ENCODE measurements around the gene NFE2.

DNA sequence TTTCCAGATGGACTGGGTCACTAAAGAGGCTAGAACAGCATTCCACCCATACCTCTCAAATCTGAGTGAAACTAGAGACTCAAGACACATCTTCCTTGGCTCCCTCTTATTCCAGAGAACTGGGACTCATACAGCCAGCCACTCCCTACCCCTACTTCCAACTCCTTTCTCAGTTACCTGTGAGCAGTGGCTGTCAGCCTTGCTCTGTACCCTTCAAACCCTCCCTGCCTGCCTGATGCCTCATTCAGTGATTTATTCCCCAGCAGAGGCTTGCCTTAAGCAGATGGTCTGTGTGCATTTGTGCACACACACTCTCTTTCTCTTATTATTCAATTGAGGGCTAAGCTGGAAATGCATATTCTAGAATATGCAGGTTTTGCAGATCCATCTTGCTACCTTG, 48.9 kb upstream of the NFE2 start:
- TF ChIP-seq, protein P1, sequence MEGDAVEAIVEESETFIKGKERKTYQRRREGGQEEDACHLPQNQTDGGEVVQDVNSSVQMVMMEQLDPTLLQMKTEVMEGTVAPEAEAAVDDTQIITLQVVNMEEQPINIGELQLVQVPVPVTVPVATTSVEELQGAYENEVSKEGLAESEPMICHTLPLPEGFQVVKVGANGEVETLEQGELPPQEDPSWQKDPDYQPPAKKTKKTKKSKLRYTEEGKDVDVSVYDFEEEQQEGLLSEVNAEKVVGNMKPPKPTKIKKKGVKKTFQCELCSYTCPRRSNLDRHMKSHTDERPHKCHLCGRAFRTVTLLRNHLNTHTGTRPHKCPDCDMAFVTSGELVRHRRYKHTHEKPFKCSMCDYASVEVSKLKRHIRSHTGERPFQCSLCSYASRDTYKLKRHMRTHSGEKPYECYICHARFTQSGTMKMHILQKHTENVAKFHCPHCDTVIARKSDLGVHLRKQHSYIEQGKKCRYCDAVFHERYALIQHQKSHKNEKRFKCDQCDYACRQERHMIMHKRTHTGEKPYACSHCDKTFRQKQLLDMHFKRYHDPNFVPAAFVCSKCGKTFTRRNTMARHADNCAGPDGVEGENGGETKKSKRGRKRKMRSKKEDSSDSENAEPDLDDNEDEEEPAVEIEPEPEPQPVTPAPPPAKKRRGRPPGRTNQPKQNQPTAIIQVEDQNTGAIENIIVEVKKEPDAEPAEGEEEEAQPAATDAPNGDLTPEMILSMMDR (IDR thresholded peaks at IDR 0.05): no peak
- no peak for TF ChIP-seq POLR2A (IDR thresholded peaks at IDR 0.05)

All from tibial nerve (tissue), 3 donors.